COLO668 (cell line): ENCODE data around the gene PDIA4.
"Not testable (repeated sequence)": the region's sequence is repeated elsewhere in the genome, so short reads cannot be mapped to it uniquely, and the experiment has no call there.

Source experiments
- DNase-seq: peaks from one replicate; lab custom pipeline; 2025; ENCODE audit not compliant: unreplicated experiment; lab: John Stamatoyannopoulos, UW

The PDIA4 gene

GRCh38 chr7:149036676-149037075 is 8.4 kb upstream of the PDIA4 start:
- no peak for DNase-seq

GRCh38 chr7:149031353-149031910 is 3.1 kb upstream of the PDIA4 start:
- no peak for DNase-seq

DNA sequence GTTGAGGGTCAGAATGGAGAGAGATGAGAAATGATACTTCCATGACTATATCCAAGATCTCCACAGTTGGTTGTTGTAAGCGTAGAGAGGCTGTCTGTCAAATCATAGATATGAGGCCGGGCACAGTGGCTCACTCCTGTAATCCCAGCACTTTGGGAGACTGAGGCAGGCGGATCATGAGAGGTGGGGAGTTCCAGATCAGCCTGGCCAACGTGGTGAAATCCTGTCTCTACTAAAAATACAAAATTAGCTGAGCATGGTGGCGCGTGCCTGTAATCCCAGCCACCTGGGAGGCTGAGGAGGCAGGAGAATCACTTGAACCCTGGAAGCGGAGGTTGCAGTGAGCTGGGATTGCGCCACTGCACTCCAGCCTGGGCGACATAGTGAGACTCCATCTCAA is 2.1 kb upstream of the PDIA4 start:
- not testable (repeated sequence) for DNase-seq

DNA sequence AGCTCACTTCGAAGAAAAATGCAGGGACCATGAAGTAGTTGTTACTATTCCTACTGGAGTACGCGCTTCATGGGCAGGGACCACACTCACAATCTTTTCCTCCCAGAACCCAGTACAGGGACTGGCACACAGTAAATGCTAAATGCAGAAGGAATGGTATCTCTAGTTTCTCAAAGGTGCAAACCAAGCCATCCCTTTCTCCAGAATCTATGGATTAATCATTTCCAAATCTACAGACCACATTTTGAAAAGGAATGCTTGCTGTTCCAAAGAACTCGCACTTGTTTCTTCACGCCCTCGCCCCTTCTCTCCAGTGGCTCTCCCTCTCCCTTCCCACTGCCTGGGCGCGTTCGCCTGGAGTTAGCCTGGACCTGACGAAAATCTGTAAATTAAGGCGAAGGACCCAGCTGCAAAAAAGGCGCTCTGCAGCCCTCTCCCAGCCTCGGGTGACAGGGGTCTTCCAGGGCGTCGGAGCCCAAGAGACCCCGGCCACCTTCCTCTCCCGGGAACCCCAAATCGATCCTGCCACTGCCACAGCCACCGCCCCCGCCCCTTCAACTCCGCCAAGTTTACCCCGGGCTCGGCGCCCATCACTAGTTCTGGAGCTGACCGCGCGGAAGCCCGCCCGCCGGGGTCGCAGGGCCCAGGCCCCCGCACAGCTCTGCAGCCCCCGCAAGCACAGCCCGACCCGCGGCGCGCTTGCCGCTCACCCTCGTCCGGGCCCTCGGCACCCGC is 527 bp downstream of the PDIA4 start:
- DNase-seq: peak; percentile 26

GRCh38 chr7:149027055-149027454 is 1.2 kb downstream of the PDIA4 start:
- DNase-seq: no peak

DNA sequence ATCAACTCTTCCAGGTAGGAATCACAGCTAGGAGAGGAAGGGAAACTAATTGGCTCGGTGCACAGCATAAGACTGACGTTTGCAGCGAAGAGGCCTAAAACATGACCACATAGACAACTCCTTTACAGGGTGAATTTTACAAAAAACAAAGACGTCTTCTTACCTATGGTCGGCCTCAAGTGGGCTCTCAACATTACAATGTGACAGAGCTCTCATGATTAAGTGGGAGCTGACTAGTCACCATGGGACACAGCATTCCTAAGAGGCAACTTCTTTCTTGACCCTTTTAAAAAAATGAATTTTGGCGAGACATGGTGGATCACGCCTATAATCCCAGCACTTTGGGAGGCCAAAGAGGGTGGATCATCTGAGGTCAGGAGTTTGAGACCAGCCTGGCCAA is 4.6 kb downstream of the PDIA4 start:
- no peak for DNase-seq

DNA sequence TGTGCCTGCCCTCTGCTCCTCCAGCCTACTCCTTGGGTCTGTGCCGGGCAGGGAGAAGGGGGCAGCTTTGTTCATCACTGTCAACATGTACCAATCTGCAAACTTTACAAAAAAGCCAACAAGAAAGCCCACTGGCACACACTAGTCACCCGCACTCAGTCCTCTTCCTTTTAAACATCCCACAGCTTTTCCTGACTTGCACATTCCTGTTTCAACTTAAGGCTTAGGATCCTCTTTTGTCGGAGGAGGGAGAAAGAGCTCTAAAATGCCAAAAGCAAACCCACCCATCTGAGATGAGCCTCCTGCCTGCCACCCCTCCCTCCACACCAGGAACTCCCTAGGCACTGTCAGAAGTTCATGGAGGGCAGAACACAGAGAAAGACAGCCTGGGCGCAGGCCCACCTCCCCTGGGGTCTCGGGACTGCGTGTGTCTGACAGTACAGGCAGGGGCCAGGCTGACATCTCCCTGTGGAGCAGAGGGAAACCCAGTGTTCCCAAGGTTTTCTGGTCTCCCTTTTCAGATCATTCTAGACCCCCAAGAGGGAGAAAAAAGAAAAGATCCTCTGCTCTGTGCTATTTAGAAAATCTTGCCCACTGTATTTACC is 5.4 kb downstream of the PDIA4 start:
- no peak for DNase-seq

- DNase-seq: no peak
Measured at GRCh38 chr7:149021725-149022062, 6.6 kb downstream of the PDIA4 start.

DNA sequence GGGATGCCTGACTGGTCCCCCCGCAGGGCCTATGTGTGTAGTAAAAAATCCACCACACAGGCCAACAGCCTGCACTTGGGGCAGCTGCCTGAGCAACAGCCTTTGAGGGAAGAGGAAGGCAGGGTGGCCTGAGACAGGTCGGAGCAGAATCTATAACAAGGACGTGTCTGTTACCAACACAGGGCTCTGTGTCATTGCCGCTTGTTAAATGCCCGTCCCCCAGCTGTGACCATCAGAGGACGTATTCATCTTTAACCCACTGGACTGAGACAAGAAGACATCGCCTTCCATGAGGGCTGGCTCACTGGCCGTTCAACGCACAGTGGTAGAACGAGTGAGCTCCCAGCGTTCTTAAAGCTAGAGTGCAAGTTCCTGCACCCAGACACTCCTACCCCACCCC is 7.8 kb downstream of the PDIA4 start:
- no peak for DNase-seq

DNA sequence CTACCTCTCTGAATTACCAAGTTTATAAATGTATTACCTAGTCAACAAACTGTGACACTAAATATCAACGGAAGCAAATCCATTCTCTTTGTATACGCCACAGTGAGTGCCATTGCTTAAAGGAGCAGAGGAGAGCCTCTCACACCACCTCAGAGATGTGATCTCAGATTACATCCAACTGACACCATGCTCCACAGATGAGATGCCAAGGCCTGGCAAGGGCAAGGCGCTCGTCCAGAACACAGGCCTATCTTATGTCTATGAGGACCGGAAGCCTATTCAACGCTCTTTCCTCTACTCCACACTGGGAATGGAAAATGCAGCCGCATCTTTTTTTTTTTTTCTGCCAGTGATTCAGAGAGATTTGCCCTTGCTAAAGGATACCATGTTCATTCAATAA is 11.4 kb downstream of the PDIA4 start:
- DNase-seq: no peak

DNA sequence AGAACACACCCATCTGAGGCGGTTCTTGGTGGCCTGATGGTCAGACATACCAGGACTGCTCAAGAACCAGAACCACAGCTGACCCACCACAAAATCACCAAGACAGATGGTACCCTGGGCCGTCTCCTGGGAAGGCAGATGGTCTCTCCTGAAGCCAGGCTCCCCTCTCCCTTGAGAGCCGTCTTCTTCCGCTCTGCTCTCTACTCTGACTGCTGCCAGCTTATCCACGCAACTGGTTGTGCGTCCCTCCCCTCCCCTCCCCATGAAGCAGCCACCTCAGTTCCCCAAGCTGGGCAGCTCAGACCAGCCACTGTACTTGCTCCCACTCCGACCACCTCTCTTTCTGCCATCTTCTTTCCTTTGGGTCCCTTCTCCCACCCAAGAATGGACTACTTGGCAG is 14.0 kb downstream of the PDIA4 start:
- DNase-seq: no peak

- DNase-seq: no peak
Measured at GRCh38 chr7:149013876-149014275, 14.4 kb downstream of the PDIA4 start.

DNA sequence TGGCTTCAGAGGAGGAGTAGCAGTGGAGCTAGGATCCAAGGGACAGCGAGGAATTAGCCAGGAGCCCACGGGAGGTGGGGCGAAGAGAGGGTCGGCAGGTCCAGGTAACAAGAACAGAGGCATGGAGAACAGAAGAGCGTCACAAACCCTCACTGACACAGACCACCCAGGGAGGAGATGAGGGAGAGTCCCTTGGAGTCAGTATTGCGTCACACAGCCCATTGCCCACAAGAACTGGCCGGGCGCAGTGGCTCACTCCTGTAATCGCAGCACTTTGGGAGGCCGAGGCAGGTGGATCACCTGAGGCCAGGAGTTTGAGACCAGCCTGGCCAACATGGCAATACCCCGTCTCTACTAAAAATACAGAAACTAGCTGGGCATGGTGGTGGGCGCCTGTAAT is 15.6 kb downstream of the PDIA4 start:
- DNase-seq: not testable (repeated sequence)

- DNase-seq: no peak
Measured at GRCh38 chr7:149011491-149011890, 16.8 kb downstream of the PDIA4 start.

DNA sequence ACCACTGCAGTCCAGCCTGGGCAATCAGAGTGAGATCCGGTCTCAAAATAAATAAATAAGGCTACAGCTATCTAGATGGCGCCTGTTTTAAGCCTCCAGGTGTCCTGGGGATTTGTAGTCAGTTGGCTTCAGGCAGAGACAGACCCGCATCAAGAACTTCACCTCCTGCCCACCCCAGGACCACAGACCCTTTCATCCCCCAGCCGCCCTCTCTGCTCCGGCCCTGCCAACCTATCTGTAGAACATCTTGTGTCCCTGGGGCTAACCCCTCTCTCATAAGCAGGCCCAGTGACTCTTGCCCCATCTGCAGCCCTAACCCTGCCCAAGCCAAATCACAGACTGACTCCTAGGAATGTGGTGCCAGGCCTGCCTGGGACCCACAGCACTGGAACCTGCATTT is 17.9 kb downstream of the PDIA4 start:
- DNase-seq: no peak

GRCh38 chr7:149009527-149009926 is 18.8 kb downstream of the PDIA4 start:
- no peak for DNase-seq

- no peak for DNase-seq
Measured at GRCh38 chr7:149007611-149008010, 20.7 kb downstream of the PDIA4 start.

DNA sequence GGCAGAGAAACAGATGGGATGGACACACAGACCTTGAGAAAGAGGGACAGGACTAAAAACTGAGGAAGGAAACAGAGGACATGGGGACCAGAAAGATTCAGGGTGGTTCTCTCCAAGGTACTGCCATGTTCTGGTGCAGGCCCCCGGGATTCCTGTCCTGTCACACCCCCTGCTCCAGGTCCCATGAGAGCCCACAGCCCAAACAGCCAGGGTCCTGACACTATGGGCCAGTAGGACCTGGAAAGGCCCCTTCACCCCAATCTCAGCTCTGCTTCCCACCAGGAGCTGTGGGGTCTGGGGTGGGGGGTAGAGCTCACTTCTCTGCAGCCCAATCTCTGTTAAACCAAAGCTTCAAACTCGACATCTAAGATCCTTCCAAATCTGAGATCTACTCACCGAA is 21.2 kb downstream of the PDIA4 start:
- DNase-seq: no peak

- no peak for DNase-seq
Measured at GRCh38 chr7:149006345-149006725, 22.0 kb downstream of the PDIA4 start.

DNA sequence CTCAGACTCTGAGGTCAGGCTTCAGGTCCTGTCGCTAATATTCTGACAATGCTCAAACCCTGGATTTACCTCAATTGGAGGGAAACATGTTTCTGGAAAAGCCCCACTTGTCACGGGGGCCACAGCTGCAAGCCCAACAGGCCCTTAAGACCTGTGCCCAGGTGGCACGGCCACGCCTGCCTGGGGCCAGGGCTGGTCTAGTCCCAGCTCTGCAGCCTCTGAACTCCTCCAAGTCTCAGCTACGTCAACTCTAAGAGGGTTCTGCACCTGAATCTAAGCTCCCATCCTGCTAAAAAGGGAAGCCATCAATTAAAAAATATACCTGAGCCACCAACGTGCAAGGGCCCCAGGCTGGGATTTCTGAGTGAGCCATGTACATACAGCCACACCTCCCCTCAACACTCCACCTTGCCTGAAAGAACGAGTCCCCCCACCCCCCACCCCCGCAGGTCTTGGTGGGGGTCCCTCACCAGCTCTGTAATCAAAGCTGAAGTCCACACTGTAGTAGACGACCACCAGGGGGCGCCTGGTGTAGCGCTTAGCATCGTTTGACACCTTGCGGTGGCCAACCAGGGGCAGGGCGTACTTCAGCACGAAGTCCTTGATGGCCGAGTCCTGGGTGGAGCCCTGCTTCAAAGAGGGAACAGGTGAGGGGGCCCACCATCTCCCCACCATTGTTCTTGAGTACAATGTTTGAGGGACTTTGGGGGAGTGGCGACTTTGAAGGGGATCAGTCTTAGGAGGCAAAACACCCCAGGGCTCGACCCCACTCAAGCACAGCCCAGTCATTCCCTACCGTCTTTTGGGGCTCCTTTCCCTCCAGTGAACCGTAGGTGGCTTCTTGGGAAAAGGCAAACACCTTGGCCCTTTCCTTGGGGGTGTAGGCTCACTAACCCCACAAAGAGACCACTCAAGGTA is 22.6 kb downstream of the PDIA4 start:
- DNase-seq: peak; percentile 68

DNA sequence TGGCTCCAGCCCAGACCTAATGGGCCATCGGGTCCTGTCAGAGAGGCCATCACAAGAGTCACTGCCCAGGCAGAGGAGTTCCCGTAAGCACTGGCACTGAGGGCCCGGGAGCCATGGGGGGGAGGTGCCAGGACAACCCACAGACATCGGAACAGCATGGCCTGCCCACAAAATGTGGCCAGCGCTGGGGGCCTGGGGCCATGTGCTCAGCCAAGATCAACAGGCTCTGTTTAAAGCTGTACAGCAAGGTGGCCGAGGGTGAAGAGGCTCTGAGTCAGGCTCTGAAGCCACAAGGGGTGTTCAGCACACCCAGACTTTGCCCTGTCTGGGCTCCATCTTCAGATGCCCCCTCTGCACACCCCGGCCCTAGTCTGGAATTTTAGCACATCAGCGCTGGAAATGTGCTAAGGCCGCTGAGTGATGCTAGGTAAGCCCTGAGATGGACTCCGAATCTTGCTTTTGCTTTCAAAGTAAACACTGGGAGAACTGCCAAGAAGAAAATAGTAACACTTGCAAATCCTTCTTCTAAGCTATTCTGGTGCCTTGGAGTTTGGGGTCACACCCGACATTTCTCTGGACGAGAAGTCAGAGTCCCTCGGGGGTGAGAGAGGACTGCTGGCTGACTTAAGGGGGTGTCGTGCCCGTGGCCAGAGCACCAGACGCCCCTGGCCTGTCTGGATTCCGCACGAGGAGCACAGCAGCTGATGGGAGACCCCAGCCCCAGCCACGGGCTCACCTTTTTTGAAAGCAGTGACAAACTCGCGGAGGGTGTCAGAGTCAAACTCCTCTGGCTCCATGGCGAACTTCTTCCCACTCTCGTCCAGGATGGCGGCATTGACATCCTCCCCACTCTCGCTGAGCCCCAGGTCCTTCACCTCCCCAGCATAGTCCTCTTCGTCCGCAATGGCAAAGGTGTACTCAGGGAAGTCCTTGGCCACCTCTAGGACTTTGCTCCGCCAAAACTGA is 23.6 kb downstream of the PDIA4 start:
- no peak for DNase-seq
